ENCODE data around the gene BMP7.
"Not testable (repeated sequence)": the region's sequence is repeated elsewhere in the genome, so short reads cannot be mapped to it uniquely, and the experiment has no call there.

BMP7 gene

DNA sequence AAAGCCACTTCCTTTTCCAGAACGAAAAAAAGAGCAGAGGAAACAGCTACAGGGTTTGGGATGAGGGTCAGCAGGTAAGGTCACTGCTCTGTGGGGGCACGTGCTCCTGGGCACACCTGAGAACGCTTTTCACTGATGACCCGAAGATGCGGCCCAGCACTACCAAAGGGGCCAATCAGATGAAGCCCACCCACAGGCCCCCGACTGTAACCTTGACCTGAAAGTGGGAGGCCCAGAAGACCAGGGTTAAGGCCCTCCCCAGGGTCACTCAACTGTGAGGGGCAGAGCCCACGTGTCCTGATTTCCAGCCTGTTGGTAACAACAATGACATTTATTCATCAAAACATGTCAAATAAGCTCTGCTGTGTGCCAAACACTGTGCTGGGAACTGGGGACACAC, 108.0 kb downstream of the BMP7 start:
- in situ Hi-C loops (cut with HindIII; ENCODE audit: low sequenced_read_pairs) = no loop called here

DNA sequence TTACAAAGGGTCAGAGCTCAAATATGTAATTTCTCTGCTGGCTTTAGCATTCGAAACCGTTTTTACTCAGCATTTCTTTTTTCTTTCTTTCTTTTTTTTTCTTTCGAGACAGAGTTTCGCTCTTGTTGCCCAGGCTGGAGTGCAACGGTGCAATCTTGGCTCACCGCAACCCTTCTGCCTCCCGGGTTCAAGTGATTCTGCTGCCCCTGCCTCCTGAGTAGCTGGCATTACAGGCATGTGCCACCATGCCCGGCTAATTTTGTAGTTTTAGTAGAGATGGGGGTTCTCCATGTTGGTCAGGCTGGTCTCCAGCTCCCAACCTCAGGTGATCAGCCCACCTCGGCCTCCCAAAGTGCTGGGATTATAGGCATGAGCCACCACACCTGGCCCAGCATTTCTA, 108.7 kb downstream of the BMP7 start:
- in situ Hi-C loops (cut with HindIII; ENCODE audit: low sequenced_read_pairs) = not testable (repeated sequence)

DNA sequence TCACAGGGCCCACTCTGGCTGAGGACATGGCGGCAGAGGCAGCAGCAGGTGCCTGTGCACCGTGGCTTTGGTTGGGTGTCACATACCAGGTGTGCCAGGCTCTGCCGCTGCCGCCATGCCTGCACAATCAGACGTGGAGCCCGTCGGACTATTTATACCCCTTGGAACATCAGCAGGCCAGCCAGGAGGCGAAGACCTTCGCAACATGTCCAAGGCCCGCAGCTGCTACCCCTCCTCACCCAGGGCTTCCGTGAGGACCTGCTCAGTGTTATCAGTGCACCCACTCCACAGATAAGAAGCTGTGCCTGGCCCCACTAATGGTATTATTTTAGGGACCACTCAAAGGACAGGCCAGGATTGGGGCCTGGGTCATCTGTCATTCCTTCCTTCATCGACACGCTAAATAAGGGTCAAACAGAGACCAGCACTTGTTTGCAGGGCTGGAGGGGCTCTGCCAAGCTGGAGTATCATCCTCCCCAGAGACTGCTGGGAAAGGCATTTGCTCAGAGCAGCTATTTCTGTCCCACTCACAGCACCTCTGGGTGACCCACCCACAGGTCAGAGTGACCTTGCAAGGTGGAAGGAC, 109.2 kb downstream of the BMP7 start:
- in situ Hi-C loops (cut with HindIII; ENCODE audit: low sequenced_read_pairs) = no loop called here

DNA sequence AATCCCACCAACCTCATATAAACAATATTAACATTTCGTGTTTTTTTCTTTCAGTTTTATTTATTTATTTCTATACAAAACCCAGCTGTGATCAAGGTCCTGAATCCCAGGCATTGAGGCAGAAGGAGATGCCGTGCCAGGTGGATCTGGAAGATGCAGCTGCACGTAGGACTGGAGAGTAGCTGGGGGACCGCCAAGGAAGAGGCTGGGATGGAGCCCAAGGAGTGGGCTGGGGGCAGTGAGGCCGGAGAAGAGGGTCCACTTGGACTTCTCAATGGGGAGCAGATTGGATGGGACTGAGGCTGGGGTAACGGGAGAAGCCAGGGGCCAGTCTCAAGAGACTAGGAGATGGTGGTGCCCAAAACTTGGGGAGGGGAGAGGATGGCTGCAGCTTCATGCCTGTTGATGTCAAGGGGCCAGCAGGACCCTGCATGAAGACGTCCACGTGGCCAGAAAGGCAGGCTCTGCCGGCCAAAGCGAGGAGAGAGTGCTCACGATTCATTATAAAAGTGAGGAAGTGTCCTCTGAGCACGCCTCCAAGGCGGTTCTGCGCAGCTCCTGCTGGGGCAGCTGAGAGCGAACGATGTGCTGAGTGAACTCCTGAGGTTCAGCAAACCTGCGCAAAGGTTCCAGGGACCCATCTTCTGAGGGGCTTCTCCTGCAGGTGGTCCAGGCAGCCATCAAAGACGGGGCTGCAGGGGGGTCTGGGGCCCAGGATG, 110.3 kb downstream of the BMP7 start:
- in situ Hi-C loops (cut with HindIII; ENCODE audit: low sequenced_read_pairs) = no loop called here

DNA sequence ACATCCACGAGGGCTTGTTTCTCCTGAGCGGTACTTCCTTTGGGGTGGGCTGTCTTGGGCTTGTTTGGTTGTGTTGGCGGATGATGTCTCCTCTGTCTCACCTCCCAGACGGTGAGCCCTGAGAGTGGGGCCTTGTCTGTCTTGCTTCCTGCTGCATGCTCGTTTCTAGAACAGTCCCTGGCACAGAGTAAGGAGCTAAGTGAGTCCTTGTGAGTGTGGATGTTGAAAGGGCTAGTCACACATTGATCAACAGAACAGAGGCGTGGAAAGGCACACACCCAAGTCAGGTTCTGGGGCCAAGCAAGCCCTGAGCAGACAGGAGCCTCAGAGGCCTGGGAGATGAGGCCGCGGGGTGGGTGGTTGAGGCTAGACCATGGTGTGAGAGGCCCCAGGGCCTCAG, 111.0 kb downstream of the BMP7 start:
- in situ Hi-C loops (cut with HindIII; ENCODE audit: low sequenced_read_pairs) = no loop called here

DNA sequence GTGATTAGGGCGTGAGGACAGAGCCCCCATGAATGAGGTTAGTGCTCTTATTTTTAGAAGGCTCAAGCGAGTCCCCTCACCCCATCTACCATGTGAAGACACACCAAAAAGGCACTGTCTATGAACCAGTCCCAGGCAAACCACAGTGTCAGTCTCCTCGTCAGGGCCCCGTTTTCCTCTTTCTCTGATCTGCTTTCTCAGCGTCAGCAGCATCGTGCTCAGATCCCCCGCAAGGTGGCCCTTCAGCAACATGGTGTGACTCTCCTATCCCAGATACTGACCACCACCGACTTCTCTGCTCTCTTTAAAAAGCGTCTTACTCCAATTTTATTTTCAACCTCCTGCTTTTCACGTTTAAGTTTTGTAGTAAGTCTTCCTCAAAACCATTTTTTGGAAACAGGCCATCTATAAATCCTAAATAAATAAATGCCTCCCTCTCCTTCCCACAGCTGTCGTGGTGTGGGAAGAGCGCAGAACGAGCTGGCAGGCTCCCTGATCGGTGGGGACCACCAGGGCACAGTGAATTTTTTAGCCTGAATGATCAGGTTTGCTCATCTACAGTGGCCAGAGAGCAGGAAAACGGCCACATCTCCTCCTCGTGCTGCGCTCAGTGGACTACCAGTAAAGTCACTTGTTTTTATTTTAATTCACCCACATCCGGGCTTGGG, 113.1 kb downstream of the BMP7 start:
- in situ Hi-C loops (cut with HindIII; ENCODE audit: low sequenced_read_pairs) = no loop called here

DNA sequence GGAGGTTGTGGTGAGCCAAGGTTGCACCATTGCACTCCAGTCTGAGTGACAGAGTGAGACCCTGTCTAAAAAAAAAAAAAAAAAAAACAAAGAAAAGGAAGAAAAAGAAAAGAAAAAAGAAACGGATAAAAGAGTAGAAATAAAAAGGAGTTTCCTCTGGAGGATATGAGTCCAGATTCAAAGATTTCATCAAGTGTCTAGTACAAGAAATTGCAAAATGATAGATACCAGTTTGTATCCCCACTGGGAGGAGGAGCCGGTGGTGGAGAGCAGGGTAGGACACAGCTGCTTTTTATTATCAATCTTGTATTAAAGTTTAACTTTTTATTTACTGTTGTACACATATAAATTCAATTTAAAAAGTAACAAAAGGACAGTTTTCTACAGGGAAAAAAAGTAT, 113.9 kb downstream of the BMP7 start:
- in situ Hi-C loops (cut with HindIII; ENCODE audit: low sequenced_read_pairs) = no loop called here

DNA sequence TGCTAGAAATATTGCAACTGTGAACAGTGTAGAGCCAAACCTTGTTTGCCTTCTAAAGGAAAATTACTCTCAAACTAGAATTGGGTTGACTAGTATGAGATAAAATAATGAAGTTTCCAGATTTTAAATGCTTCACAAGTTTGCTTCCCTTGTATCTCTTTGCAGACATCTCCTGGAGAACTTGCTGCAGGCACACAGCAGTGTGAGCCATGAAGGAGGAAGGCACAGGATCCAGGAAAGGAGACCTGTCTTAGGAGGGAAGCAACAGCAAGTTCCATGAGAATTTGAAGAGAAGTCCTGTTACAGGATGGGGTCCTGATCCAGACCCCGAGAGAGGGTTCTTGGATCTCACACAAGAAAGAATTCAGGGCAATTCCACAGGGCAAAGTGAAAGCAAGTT, 115.9 kb downstream of the BMP7 start:
- in situ Hi-C loops (cut with HindIII; ENCODE audit: low sequenced_read_pairs) = no loop called here

DNA sequence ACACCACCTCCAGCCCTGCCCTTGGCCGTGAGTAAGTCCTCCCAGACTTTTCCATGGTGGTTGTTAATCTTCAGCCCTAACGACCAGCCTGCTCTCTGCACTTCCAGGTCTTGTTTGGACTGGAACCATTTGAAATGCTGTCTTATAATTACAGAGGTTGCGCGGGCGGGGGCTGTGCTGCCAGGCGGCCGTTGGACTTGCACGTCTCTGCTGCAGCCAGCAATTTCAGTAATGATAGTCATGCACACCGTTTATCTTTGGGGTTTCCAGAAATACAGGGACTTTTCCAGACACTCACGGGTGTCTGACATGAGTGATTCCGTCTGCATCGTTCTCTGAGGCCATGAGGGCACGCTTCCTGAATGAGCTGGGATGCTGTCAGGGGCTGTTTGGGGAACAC, 118.2 kb downstream of the BMP7 start:
- in situ Hi-C loops (cut with HindIII; ENCODE audit: low sequenced_read_pairs) = no loop called here

DNA sequence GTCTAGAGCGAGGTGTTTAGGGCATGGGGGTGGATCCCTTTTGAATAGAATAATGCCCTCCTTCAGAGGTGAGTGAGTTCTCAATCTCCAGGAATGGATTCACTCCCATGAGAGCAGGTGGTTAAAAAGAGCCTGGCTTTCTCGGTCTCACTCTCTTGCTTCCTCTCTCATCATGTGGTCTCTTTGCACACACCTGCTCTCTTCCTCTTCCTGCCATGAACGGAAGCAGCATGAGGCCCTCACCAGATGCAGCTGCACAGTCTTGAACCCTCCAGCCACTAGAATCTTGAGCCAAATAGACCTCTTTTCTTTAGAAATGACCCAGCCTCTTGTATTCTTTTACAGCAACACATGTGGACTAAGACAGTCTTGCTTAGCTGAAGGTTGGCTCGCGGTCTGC, 119.3 kb downstream of the BMP7 start:
- in situ Hi-C loops (cut with HindIII; ENCODE audit: low sequenced_read_pairs) = no loop called here

DNA sequence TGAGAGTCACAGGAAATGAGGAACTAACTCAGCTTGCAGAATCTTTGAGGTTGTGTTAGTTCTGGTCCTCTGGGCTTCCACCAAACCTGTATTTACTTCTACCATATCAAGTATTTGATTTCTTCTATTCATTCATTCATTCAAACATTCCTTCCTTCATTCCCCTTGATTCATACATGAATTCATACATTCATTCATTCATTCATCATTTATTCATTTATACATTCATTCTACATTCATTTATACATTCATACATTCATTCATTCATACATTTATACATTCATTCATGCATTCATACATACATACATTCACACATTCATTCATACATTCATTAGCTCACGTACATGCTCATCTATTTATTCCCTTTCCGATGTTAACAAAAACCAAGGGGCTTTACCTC, 120.3 kb downstream of the BMP7 start:
- in situ Hi-C loops (cut with HindIII; ENCODE audit: low sequenced_read_pairs) = no loop called here

DNA sequence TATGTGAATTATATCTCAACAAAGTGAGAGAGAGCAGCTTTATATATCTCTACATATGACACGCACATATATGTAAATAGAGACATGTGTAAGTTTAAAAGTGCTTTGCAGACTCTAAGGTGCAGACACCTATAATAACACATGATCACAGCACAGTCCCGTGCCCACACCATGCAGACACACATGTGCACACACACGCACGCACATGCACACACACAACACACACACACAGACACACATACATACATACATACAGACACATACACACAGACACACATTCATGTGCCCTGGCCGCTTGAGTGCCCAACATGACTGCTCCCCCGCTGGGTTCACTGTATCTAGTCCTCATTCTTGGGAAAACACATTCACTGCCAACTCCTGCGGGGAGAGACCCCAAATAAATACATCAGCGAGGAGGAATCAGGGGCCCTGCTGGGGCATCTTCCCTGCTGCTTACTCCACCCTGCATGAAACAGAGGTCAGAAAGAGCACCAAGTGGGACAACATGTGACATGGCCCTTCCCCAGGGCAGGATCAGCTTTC, 121.3 kb downstream of the BMP7 start:
- in situ Hi-C loops (cut with HindIII; ENCODE audit: low sequenced_read_pairs) = no loop called here

DNA sequence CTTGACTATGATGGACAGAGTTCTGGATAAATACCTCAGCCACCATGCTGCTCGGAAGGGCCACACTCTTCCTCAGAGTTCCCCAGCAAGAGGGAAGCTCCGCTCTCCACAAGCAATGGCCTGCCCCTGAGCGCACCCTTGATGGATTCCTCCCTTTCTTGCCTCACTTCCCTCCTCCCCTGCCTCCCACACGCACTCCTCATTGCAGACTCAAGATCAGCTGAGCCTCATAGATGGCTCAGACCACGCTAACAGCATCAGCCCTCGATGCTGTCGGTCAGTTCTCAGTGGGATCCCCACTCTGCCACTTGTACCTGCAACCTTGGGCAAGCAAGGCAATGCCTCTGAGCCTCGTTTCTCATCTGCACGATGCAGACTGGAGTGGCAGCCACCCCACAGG, 123.3 kb downstream of the BMP7 start:
- in situ Hi-C loops (cut with HindIII; ENCODE audit: low sequenced_read_pairs) = no loop called here

DNA sequence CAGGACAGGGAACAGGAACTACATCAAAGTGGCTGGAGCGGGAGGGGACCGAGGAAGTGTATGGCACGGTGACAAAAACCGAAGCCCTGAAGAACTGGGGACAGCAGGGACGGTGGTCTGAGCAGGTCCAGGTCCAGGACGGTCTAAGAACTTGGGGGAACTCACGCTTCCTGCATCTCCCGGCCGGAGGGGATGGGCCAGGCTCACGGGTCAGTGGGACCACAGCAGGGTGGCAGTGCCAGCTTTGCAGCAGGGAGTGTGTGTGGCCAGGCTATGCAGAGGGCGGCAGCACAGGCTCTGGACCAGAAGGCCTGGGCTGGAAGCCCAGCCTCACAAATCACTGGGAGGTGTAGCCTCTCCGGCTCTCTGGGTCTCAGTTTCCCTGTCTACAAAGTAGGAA, 123.8 kb downstream of the BMP7 start:
- in situ Hi-C loops (cut with HindIII; ENCODE audit: low sequenced_read_pairs) = no loop called here

DNA sequence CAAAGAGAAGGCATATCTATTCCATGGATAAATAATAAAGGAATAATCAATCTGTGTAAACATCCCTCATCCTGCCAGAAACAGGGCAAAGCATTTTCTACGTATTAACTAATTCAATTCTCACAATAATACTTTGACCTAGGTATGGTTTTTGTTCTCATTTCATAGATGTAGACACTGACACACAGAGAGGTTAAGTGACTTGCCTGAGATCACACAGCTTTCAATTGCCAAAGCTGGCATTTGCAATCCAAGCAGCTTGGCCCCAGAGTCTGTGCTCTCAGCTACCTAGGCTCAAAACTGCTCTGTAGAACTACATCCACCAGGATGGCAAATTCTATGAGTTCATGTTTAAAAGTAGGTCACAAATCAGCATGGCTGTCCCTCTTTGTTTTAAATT, 124.9 kb downstream of the BMP7 start:
- in situ Hi-C loops (cut with HindIII; ENCODE audit: low sequenced_read_pairs) = no loop called here

DNA sequence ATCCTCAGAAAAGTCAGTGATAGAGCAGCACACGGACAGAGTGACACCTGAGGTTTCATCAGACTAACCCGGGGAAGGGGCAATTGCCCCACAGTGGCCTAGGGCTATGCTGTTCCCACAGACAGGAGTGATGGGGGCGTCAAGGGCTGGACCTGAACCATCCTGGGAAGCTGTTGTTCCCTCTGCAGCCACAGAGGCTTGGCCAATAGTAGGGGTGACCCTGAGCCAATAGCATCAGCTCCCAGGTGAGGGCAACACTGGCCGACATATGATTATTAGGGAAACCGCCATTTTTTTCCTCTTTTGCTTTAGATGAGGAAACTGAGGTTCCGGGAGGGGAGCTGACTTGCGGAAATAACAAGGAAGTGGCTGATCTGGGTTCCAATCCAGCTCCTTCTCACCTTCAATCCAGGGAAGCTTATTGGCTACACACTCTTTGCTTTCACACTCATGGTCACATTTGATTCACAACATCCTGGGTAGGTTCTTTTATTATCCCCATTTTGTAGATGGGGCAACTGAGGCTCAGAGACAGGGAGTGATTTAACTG, 126.0 kb downstream of the BMP7 start:
- in situ Hi-C loops (cut with HindIII; ENCODE audit: low sequenced_read_pairs) = no loop called here

DNA sequence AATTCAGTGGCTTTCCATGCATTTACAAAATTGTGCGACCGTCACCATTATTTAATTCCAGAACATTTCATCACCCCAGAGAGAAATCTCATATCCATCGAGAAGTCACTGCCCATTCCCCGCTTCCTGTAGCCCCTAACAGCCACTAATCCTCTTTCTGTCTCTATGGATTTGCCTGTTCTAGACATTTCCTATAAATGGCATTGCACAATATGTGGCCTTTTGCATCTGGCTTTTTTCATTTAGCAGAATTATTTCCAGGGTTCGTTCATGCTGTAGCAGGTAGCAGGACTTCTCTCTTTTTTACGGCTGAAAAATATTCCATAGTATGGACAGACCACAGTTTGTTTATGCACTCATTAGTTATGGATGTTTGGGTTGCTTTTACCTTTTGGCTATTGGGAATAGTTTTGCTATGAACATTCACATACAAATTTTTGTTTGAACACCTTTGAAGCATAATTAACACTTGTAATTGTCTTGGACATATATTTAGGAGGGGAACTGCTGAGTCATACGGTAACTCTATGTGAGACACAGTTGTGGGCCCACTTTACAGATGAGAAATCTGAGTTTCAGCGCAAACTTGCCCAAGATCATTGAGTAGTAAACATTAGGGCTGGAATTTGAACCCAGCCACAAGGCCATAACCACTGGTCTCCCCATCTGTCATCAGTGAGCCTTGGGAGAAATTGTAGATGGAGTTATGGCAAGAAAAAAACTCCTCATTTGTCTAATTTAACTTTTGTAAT, 126.9 kb downstream of the BMP7 start:
- in situ Hi-C loops (cut with HindIII; ENCODE audit: low sequenced_read_pairs) = no loop called here

DNA sequence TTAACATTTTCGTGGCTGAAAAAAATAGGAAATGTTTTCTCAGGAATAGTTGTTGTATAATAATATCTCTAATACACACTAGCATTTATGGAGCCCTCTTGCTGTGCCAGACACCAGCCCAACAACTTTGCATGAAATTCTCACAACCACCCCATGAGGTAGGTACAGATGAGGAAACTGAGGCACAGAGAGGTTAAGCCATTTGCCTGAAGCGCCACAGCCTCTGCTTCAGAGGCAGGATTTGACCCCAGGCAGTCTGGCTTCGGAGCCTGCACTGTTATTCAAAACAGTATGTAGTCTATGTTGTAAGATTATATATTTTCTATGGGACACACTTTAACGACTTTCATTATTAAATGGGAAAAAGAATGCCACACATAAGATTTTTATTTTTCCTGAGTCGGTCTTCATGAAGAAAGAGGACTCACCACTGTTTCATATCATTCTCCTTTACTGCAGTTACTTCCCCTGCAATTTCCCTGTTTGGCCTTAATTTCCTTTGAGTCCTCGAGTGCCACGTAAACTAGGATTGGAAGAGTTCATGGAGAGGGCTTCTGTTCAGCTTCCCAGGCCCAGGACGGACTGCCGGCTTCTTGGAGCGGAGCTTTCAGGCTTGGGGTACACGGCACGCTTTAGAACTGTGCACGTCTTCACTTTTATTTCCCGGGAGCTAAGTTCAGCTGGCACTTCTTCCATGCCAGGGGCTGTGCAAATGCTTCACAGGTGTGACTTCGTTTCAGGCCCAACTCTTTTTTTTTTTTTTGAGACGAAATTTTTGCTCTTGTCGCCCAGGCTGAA, 128.0 kb downstream of the BMP7 start:
- in situ Hi-C loops (cut with HindIII; ENCODE audit: low sequenced_read_pairs) = no loop called here

DNA sequence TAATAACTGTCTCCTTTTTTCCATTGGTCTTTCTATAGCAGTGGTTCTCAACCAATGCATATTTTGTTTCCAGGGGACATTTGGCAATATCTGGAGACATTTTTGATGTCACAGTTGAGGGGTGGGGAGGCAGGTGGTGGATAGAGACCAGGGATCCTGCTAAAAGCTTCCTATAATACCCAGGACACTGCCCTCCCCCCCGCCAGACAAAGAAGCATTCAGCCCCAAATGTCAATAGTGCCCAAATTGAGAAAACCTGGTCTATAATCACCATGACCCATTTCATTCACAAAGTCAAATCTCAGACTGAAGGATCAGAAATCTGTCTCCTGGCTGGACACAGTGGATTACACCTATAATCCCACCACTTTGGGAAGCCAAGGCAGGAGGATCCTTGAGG, 128.8 kb downstream of the BMP7 start:
- in situ Hi-C loops (cut with HindIII; ENCODE audit: low sequenced_read_pairs) = no loop called here

DNA sequence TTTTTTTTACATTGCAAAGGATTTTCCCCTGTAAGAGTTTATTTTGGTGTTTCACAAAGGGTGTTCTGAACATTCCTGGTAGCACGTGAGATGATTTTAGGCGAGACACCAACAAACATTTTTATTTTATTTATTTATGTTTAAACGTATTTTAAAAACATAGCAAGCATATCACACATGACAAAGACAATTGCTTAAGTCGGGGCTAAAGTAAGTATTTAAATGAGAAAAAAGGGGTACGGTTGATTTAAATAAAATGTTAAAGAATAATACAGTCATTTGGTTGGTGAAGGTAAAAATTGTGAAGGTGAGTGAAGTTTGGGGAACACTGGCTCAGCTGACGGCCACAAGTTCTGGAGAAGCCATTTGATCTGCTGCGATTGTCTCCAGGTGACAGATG, 129.7 kb downstream of the BMP7 start:
- in situ Hi-C loops (cut with HindIII; ENCODE audit: low sequenced_read_pairs) = no loop called here

Data from endothelial cell of hepatic sinusoid (primary cell).